ENCODE results near the gene PTPRG. TPM values are rescaled to one million over a fixed set of nuclear protein-coding genes. Genes with fewer than 3 reads are reported as not detected.
A peak's percentile ranks its signal among the peaks of the same experiment; 100 is the strongest.

PTPRG gene
- total and polyA plus RNA-seq, 10 of the 15 experiments (the other 5 are each of a cell fraction or from before 2014, with no cell fraction given), result 0.29 to 20.7 (median 1.4) TPM

- RAD21 ChIA-PET (ENCODE audit: unreplicated experiment), result interaction anchor here (1.0 kb wide), 2 partner anchors 9 to 10 kb away, joined by 3 to 5 read pairs; no protein-coding TSS in a partner anchor
- no peak overlapping the region for H3K4me2 ChIP-seq (ENCODE audit: control insufficient read depth, insufficient read depth)
- H3K9me3 ChIP-seq (replicated peaks; ENCODE audit: control insufficient read depth, insufficient read depth, low read length), result no peaks in the 10 kb centered on the region
- no peak overlapping the region for H3K9ac ChIP-seq (ENCODE audit: control insufficient read depth, insufficient read depth, low read length)
- BruUV-seq (replicated peaks), result no TSS peak
- no peak overlapping the region for H3K27ac ChIP-seq (ENCODE audit: control insufficient read depth, insufficient read depth)
- no peak overlapping the region for H2AFZ ChIP-seq (ENCODE audit: control insufficient read depth, low read depth, low read length)
- no peak for DNase-seq (ENCODE audit: low read depth, low spot score)
- FAIRE-seq, result no peak
- in situ Hi-C loops (cut with MboI), result no loop called here
- H3K4me1 ChIP-seq (ENCODE audit: control insufficient read depth, insufficient read depth, low read length), result no peaks in the 10 kb centered on the region
- 11% methylated on average over 8 of the region's 8 CpGs for WGBS (ENCODE audit: insufficient coverage, insufficient replicate concordance, low lambda C conversion rate, missing lambda C conversion rate)
- peak; percentile 59 for ATAC-seq
- TF ChIP-seq SMARCA5 (IDR thresholded peaks at IDR 0.05), result no peak
- TF ChIP-seq SPI1 (IDR thresholded peaks at IDR 0.05; ENCODE audit: borderline replicate concordance, insufficient read depth, low read depth, low read length), result peak; percentile 76; the same call in 1 of the 2 replicates
- H4K20me1 ChIP-seq (ENCODE audit: control insufficient read depth, insufficient read depth), result no peaks in the 10 kb centered on the region
- H3K27me3 ChIP-seq (replicated peaks in 1 of 2; ENCODE audit: control insufficient read depth in 2 of 2, insufficient read depth in 2 of 2, low read length in 1 of 2), result no peaks in the 10 kb centered on the region; a peak in 1 of 4 replicates
- CTCF ChIA-PET, result interaction anchor here (0.9 to 2.2 kb wide), 4 partner anchors 9 to 245 kb away, joined by 3 to 15 read pairs (median 4); no protein-coding TSS in a partner anchor
- H3K79me2 ChIP-seq (ENCODE audit: control insufficient read depth, insufficient read depth, low read length), result no peaks in the 10 kb centered on the region
- POLR2A ChIA-PET, result no interaction called here
- no peaks in the 10 kb centered on the region for H3K36me3 ChIP-seq (ENCODE audit: control insufficient read depth in 2 of 2, insufficient read depth in 2 of 2, low read length in 1 of 2)
- H3K4me3 ChIP-seq, result no peak overlapping the region
- intact Hi-C loops (cut with micrococcal nuclease; ENCODE audit: unreplicated experiment), result no loop called here
- SMC1A ChIA-PET (ENCODE audit: uncharacterized antibody, unreplicated experiment), result interaction anchor here (1.0 to 1.7 kb wide), 4 partner anchors 9 to 614 kb away, joined by 3 to 9 read pairs (median 6); no protein-coding TSS in a partner anchor
These were observed 617.6 kb downstream of the PTPRG start for GRCh38 chr3:62178739-62179600.

GRCh38 chr3:62180514-62180913 lies 619.1 kb downstream of the PTPRG start:
- H4K20me1 ChIP-seq (ENCODE audit: control insufficient read depth, insufficient read depth), result no peaks in the 10 kb centered on the region
- no peak overlapping the region for H3K4me2 ChIP-seq (ENCODE audit: control insufficient read depth, insufficient read depth)
- ChIA-PET RAD21 (ENCODE audit: unreplicated experiment) (no interaction called here), SMC1A (ENCODE audit: uncharacterized antibody, unreplicated experiment) (interaction anchor here (0.9 to 1.8 kb wide), 3 partner anchors 8 to 616 kb away, joined by 3 to 9 read pairs (median 7); no protein-coding TSS in a partner anchor), POLR2A (interaction anchor here (0.5 kb wide), 1 partner anchor 300 kb away, joined by 9 read pairs; no protein-coding TSS in a partner anchor), CTCF (interaction anchor here (1.0 to 11.0 kb wide), 5 partner anchors 8 to 650 kb away, joined by 3 to 198 read pairs (median 4); no protein-coding TSS in a partner anchor)
- intact Hi-C loops (cut with micrococcal nuclease; ENCODE audit: unreplicated experiment) (no loop called here), in situ Hi-C loops (cut with MboI) (loop anchor here (10.0 kb wide), 1 partner anchor 616 kb away; the partner anchor contains the start of gene PTPRG)
- TF ChIP-seq SMC3 (IDR thresholded peaks at IDR 0.05; ENCODE audit: borderline replicate concordance, low read length) (no peak), JUND (IDR thresholded peaks at IDR 0.05; ENCODE audit: low read depth, low read length) (no peak), EGR1 (IDR thresholded peaks at IDR 0.05; ENCODE audit: borderline replicate concordance in 1 of 2, low read depth in 2 of 2, low read length in 2 of 2) (no peak)
- FAIRE-seq (no peak), DNase-seq (ENCODE audit: low read depth, low spot score) (no peak), ATAC-seq (no peak)
- no peaks in the 10 kb centered on the region for H3K4me1 ChIP-seq (ENCODE audit: control insufficient read depth, insufficient read depth, low read length)
- no peak overlapping the region for H3K4me3 ChIP-seq
- H3K9me3 ChIP-seq (replicated peaks; ENCODE audit: control insufficient read depth, insufficient read depth, low read length), result no peaks in the 10 kb centered on the region
- H3K36me3 ChIP-seq (ENCODE audit: control insufficient read depth in 2 of 2, insufficient read depth in 2 of 2, low read length in 1 of 2), result no peaks in the 10 kb centered on the region
- H3K27me3 ChIP-seq (replicated peaks in 1 of 2; ENCODE audit: control insufficient read depth in 2 of 2, insufficient read depth in 2 of 2, low read length in 1 of 2), result no peaks in the 10 kb centered on the region; a peak in 1 of 4 replicates
- WGBS (ENCODE audit: insufficient coverage, insufficient replicate concordance, low lambda C conversion rate, missing lambda C conversion rate), result 29% methylated on average over 5 of the region's 5 CpGs
- no peak overlapping the region for H3K27ac ChIP-seq (ENCODE audit: control insufficient read depth, insufficient read depth)
- H2AFZ ChIP-seq (ENCODE audit: control insufficient read depth, low read depth, low read length), result no peak overlapping the region
- no TSS peak for BruUV-seq (replicated peaks)
- no peaks in the 10 kb centered on the region for H3K79me2 ChIP-seq (ENCODE audit: control insufficient read depth, insufficient read depth, low read length)
- H3K9ac ChIP-seq (ENCODE audit: control insufficient read depth, insufficient read depth, low read length), result no peak overlapping the region
